ENCODE data around the gene NHLRC3.
"Not testable (repeated sequence)": the region's sequence is repeated elsewhere in the genome, so short reads cannot be mapped to it uniquely, and the experiment has no call there.

Gene NHLRC3

DNA sequence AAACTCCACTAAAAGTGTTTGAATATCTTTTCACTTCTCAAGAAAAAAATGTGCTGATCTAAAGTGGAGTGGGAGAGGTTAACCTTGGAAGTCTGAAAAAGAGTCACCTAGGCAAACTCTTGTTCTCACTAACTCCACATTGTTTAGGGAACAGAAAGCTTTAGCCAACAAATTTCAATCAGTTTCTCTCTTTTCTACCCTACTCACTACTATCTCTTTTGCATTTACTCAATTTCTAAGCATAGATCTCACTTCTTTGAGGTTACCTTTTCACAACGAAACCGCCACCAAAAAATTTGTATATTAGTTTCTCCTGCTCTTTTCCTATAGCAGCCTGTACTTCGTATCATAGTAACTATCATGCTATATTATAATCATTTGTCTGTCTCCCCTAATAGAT lies 6.3 kb downstream of the NHLRC3 start:
- DNase-seq (ENCODE audit: low read depth in 2 of 2): no peak

DNA sequence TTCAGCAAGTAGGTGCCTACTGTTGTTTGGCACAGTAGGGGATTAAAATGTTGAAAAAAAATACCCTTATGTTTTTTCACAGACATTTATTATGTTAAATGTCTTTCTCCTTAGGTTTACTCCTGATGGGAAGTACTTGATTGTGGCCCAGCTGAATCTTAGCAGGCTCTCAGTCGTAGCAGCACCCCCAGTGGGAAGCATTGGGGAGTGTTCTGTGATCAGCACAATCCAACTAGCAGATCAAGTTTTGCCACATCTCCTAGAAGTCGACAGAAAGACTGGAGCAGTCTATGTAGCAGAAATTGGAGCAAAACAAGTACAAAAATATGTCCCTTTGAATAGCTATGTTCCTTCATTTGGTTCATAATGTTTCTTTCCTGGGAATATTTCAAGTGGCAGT lies 9.3 kb downstream of the NHLRC3 start:
- no peak for DNase-seq (ENCODE audit: low read depth in 2 of 2)

DNA sequence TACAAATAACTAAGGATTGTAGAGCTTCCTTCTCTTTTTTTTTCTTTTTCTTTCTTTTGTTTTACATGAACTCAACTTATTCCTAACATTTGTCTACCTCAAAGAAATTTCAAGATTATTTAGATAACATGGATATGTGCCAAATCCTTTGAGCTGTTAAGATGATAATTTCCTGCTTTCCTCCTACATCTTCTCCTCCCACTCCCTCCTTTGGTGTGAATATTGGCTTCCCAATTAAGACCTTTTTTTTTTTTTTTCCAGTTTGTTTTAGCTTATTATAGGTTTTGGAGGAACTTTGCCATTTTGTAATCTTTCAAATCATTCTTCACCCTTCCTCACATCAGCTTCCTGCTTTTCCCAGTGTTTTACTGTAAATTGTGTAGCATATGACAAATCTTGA lies 10.6 kb downstream of the NHLRC3 start:
- DNase-seq (ENCODE audit: low read depth in 2 of 2): no peak

DNA sequence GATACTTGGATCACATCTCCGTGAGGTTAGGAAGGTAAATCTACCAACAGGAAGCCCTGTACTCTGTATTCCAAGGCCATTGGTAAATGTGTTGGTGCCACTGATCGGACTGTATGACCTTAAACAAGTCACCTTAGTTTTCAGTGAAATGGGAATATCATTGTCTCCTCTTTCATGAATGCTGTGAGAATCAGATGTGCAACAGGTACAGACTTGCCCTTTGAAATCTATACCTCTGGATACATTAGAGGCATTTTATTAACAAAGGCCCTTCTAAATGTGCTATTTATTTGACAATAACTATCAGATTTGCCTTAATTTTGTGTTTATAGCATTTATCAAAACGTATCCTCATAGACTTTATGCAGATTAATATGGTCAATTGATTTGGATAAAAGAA lies 11.0 kb downstream of the NHLRC3 start:
- DNase-seq (ENCODE audit: low read depth in 2 of 2): no peak

DNA sequence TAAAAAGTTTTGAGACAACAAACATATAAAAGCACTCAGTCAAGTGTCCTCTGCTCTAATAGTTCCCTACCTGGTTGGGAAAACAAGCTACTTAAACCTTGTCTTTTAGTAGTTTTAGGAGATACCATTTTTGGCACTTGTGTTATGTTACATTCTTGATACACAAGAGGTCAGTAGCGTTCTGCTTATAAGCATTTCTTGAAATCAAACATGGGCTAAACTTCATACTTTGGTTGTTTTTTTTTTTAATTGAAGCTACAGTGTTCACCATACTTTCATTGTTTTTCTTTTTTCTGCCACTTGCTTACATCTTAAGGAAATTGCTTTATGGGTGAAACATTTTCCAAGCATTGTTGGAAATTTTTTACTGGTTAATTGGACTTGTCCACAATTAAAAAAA lies 12.9 kb downstream of the NHLRC3 start:
- no peak for DNase-seq (ENCODE audit: low read depth in 2 of 2)

DNA sequence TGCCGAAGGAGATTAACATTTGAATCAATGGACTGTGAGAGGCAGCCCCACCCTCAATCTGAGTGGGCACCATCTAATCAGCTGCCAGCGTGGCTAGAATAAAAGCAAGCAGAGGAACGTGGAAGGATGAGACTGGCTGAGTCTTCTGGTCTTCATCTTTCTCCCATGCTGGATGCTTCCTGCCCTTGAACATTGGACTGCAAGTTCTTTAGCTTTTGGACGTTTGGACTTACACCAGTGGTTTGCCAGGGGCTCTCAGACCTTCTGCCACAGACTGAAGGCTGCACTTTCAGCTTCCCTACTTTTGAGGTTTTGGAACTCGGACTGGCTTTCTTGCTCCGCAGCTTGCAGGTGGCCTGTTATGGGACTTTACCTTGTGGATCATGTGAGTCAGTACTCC lies 14.7 kb downstream of the NHLRC3 start:
- DNase-seq (ENCODE audit: low read depth in 2 of 2): no peak

DNA sequence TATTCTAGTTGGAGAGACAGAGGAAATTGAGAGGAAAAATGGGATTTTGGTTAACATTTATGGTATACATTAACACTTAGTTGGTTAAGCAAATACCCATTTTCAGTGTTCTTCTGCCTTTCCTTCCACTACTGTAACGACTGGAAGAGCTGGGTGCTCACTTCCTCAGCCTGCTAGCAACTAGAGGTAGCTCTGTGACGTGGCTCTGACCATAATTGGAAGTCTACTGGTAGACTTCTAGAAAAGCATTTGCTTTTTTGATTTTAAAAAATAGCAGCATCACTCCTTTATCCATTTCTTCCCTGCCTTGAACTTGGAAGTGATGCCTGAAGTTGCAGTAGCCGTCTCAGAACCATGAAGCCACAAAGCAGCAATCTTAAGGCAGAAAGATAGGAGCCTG lies 15.9 kb downstream of the NHLRC3 start:
- DNase-seq (ENCODE audit: low read depth in 2 of 2): no peak

DNA sequence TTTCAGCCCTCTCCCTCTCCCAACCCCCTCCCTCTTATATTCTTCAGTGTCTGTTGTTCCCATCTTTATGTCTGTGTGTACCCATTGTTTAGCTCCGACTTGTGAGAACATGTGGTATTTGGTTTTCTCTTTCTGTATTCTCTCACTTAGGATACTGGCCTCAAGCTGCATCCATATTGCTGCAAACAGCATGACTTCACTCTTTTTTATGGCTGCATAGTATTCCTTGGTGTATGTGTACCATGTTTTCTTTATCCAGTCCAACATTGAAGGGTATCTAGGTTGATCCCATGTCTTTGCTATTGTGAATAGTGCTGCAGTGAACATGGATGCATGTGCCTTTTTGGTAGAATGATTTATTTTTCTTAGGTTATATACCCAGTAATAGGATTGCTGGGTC lies 17.8 kb downstream of the NHLRC3 start:
- no peak for DNase-seq (ENCODE audit: low read depth in 2 of 2)

DNA sequence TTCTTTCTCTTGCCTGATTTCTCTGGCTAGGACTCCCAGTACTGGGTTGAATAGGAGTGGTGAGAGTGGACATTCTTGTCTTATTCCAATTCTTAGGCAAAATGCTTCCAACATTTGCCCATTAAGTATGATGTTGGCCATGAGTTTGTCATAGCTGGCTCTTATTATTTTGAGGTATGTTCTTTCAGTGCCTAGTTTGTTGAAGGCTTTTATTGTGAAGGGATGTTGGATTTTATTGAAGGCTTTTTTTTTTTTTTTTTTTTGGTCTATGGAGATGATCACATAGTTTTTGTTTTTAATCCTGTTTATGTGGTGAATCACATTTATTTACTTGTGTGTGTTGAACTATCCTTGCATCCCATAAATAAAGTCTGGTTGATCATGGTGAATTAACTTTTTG lies 19.8 kb downstream of the NHLRC3 start:
- no peak for DNase-seq (ENCODE audit: low read depth in 2 of 2)

DNA sequence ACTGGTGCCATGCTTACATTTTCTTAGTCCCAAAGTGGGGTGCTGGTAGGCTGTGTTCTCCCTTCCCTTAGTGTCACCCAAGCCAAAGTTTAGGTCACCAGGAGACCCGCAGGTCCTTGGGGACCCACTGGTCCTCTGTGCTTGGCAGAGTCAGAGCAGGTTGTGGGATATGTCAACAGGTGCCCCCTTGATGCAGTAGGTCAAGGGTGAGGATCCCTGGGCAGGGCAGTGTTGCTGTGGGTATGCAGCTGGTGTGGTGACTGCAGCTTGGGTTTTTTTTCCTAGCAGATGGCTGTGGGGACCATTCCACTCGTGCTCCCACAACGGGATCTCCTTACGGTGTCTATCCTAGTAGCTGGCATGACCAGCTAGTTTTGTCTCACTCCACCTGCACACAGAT lies 23.7 kb downstream of the NHLRC3 start:
- DNase-seq (ENCODE audit: low read depth in 2 of 2): no peak

DNA sequence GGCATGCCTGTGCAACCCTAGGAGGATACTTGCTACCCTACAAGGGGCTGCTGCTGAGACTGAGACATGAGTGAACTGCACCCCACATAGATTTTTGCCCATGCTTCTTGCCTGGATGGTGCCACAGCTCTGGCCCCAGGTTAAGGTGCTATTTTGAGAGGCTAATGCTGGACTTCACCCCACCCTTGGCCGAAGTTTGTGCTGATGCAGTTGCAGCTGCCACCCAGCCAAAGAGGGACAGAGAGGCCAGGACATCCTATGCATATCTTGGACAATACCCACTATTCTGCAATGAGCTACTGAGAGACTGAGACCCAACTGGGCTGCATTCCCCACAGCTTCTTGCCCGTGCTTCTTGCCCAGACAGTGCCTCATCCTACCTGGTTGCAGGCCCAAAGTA lies 34.6 kb downstream of the NHLRC3 start:
- DNase-seq (ENCODE audit: low read depth in 2 of 2): no peak

DNA sequence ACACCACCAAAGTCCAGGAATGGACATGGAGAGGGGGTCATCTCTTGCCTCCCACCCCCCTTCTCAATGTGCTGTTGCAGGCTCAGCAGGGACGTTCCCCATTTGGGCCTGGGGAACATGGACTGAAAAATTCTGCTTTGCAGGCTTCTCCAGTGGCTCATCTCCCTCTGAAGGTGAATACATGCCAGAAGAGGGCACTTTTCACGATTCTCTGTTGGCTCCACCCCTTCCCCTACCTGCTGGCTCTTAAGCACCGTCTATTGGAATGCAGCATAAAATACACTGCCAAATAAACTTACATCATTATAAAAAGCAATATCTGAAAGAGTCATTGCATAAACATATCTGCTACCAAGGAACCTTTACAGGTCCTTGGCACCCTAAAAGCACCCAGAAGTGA lies 35.7 kb downstream of the NHLRC3 start:
- no peak for DNase-seq (ENCODE audit: low read depth in 2 of 2)

DNA sequence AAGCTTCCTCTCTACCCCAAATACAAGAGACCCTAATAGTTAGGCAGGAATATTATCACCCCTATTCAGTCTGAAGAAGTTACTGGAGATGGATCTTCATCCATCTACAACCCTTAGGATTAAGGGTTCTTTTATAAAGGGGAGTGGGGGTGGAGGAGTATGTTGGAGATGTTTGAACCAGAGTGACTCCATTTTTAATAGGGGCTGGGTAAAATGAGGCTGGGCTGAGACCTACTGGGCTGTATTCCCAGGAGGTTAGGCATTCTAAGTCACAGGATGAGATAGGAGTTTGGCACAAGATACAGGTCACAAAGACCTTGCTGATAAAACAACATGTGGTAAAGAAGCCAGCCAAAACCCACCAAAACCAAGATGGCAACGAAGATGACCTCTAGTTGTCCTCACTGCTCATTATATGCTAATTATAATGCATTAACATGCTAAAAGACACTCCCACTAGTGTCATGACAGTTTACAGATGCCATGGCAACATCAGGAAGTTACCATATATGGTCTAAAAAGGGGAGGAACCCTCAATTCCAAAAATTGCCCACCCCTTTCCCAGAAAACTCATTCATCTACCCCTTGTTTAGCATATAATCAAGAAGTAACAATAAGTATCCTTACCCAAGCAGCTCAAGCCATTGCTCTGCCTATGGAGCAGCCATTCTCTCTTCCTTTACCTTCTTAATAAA lies 48.1 kb downstream of the NHLRC3 start:
- DNase-seq (ENCODE audit: low read depth in 2 of 2): not testable (repeated sequence)

DNA sequence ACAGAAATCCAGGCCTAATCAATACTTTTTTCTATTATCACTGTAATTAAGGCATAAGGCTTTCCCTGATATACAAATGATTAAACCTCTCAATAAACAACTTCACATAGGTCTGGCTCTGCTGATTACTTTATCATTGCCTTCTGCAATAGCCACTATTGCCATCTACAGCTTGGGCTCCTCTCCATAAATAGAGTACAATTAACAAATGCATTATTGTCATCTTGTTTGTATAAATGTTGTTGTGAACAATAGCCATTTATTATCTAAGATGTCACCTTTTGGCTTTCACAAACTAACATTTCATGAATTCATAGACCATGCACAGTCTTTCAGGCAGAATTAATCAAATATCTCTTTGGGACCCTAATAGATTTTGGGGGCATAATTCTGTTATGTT lies 53.3 kb downstream of the NHLRC3 start:
- no peak for DNase-seq (ENCODE audit: low read depth in 2 of 2)

DNA sequence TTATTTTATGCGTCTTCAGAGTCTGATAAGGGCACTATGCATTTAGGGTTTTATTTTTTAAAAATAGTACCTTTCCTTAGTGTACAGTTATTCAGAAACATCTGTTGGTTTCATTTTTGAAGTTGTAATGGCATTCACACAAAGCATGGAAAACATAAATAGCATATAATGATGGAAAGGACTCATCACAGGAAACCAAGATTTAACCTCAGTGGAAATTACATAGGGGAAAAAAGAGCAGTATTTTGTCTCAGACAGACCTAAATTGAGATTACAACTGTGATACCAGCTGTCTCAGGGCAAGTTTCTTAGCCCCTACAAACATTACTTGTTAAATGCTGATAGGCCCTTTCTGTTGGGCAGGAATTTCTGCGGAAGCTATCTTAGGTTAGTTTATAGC lies 57.2 kb downstream of the NHLRC3 start:
- DNase-seq (ENCODE audit: low read depth in 2 of 2): no peak

DNA sequence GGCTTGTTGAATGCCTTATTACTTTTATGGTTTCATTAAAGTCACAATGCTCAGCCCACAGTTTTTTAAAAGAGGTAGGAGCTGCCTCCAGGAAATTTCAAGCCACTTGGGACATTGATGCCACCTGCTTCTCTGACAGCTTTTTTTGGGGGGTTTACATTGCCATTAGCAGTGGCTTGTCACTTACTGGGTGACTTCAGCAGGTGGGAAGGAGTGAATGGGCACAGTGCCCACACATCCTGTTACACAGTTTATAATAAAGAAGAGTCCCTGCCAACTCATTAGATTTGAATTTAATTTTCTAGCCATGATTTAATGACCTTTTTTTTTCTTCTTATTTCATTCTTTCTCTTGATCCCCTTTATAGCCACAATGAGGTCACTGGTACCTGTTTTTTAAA lies 61.0 kb downstream of the NHLRC3 start:
- no peak for DNase-seq (ENCODE audit: low read depth in 2 of 2)

Data from stimulated activated CD8-positive, alpha-beta memory T cell treated with anti-CD3 and anti-CD28 coated beads, Interleukin-7, amount 100 ng/mL, for 4 hours (primary cell).